ENCODE data around the gene HEATR5A. TPM values are rescaled to one million over a fixed set of nuclear protein-coding genes. Genes with fewer than 3 reads are reported as not detected.
A peak's percentile ranks its signal among the peaks of the same experiment; 100 is the strongest.
"Not testable (repeated sequence)": the region's sequence is repeated elsewhere in the genome, so short reads cannot be mapped to it uniquely, and the experiment has no call there.

The HEATR5A gene
- total RNA-seq, 1 experiment from 2014 or later: 23.1 TPM

- Mint-ChIP-seq H3K27ac (ENCODE audit: low read depth, unreplicated experiment) (no peak overlapping the region), H3K4me3 (ENCODE audit: unreplicated experiment) (no peak overlapping the region), H3K27me3 (ENCODE audit: insufficient read depth, unreplicated experiment) (no peaks in the 10 kb centered on the region), H3K4me1 (ENCODE audit: insufficient read depth, unreplicated experiment) (no peaks in the 10 kb centered on the region), H3K9me3 (ENCODE audit: unreplicated experiment) (no peaks in the 10 kb centered on the region), H3K36me3 (ENCODE audit: insufficient read depth, unreplicated experiment) (peaks cover 43% of the 10 kb centered on the region)
- TF ChIP-seq, protein P1, sequence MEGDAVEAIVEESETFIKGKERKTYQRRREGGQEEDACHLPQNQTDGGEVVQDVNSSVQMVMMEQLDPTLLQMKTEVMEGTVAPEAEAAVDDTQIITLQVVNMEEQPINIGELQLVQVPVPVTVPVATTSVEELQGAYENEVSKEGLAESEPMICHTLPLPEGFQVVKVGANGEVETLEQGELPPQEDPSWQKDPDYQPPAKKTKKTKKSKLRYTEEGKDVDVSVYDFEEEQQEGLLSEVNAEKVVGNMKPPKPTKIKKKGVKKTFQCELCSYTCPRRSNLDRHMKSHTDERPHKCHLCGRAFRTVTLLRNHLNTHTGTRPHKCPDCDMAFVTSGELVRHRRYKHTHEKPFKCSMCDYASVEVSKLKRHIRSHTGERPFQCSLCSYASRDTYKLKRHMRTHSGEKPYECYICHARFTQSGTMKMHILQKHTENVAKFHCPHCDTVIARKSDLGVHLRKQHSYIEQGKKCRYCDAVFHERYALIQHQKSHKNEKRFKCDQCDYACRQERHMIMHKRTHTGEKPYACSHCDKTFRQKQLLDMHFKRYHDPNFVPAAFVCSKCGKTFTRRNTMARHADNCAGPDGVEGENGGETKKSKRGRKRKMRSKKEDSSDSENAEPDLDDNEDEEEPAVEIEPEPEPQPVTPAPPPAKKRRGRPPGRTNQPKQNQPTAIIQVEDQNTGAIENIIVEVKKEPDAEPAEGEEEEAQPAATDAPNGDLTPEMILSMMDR (IDR thresholded peaks at IDR 0.05; ENCODE audit: unreplicated experiment): no peak
- ChIA-PET CTCF (interaction anchor here (0.6 kb wide), 1 partner anchor 267 kb away, joined by 4 read pairs; no protein-coding TSS in a partner anchor), POLR2A (no interaction called here)
- intact Hi-C loops (cut with micrococcal nuclease): no loop called here
- DNase-seq (ENCODE audit: unreplicated experiment): no peak
- no TSS peak for BruUV-seq (replicated peaks)
Observed at GRCh38 chr14:31371646-31372045, 48.7 kb downstream of the HEATR5A start.

DNA sequence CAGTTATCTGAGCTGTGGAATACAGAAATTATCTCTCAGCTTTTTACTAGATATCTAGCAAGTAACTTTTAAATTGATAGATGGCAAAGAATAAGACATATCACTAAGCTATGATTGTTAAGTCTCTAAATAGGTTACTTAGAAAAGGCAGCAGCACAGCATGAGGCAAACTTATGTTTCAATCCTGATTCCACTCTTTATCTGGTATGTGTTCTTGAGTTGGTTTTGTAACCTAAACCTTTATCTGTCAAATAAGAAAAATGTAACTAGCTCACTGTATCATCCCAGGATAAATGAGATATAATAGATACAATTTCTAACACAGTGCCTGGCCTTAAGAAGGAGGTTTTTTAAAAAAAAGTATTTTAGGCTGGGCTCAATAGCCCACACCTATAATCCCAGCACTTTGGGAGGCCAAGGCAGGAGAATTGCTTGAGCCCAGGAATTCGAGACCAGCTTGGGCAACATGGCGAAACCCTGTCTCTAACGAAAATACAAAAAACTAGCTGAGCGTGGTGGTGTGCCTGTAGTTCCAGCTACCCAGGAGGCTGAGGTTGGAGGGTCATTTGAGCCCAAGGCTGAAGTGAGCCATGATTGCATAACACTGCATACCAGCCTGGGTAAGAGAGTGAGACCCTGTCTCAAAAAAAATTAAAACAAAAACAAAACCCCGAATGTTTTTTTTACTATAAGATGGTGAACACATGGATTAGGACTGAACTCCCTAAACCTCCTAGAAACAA is 56.8 kb downstream of the HEATR5A start:
- no peak overlapping the region for H3K4me3 Mint-ChIP-seq (ENCODE audit: unreplicated experiment)
- DNase-seq (ENCODE audit: unreplicated experiment): no peak
- no peaks in the 10 kb centered on the region for H3K9me3 Mint-ChIP-seq (ENCODE audit: unreplicated experiment)
- no TSS peak for BruUV-seq (replicated peaks)
- intact Hi-C loops (cut with micrococcal nuclease): no loop called here
- no peak overlapping the region for H3K27ac Mint-ChIP-seq (ENCODE audit: low read depth, unreplicated experiment)
- peaks cover 6% of the 10 kb centered on the region for H3K4me1 Mint-ChIP-seq (ENCODE audit: insufficient read depth, unreplicated experiment)
- H3K27me3 Mint-ChIP-seq (ENCODE audit: insufficient read depth, unreplicated experiment): no peaks in the 10 kb centered on the region
- peaks cover 21% of the 10 kb centered on the region for H3K36me3 Mint-ChIP-seq (ENCODE audit: insufficient read depth, unreplicated experiment)
- TF ChIP-seq, protein P1 (IDR thresholded peaks at IDR 0.05; ENCODE audit: unreplicated experiment): no peak
- POLR2A ChIA-PET: interaction anchor here (0.6 to 0.7 kb wide), 5 partner anchors 91 to 197 kb away, joined by 3 to 5 read pairs (median 3); no protein-coding TSS in a partner anchor
- CTCF ChIA-PET: interaction anchor here (0.5 to 1.6 kb wide), 7 partner anchors 9 to 182 kb away, joined by 3 to 6 read pairs (median 4); partner anchors contain the start of gene HECTD1

DNA sequence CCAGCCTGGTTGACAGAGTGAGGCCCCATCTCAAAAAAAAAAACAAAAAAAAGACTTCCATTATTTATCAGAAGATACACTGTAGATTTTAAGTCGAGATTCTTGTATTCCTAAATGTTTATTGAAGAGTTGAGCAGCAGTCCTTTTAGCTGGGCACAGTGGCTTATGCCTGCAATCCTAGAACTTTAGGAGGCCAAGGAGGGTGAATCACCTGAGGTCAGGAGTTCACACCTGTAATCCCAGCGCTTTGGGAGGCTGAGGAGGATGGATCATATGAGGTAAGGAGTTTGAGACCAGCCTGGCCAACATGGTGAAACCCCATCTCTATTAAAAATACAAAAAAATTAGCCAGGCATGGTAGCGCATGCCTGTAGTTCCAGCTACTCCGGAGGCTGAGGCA is 57.6 kb downstream of the HEATR5A start:
- H3K9me3 Mint-ChIP-seq (ENCODE audit: unreplicated experiment): no peaks in the 10 kb centered on the region
- peak; percentile 17 for DNase-seq (ENCODE audit: unreplicated experiment)
- H3K4me3 Mint-ChIP-seq (ENCODE audit: unreplicated experiment): no peak overlapping the region
- H3K27me3 Mint-ChIP-seq (ENCODE audit: insufficient read depth, unreplicated experiment): no peaks in the 10 kb centered on the region
- intact Hi-C loops (cut with micrococcal nuclease): no loop called here
- ChIA-PET CTCF (interaction anchor here (0.6 to 1.6 kb wide), 5 partner anchors 16 to 181 kb away, joined by 3 to 4 read pairs (median 4); partner anchors contain the start of gene HECTD1), POLR2A (interaction anchor here (0.6 kb wide), 1 partner anchor 198 kb away, joined by 3 read pairs; no protein-coding TSS in a partner anchor)
- H3K27ac Mint-ChIP-seq (ENCODE audit: low read depth, unreplicated experiment): peak overlapping the region; percentile 54
- peaks cover 6% of the 10 kb centered on the region for H3K4me1 Mint-ChIP-seq (ENCODE audit: insufficient read depth, unreplicated experiment)
- H3K36me3 Mint-ChIP-seq (ENCODE audit: insufficient read depth, unreplicated experiment): peaks cover 21% of the 10 kb centered on the region
- no TSS peak for BruUV-seq (replicated peaks)
- TF ChIP-seq, protein P1 (IDR thresholded peaks at IDR 0.05; ENCODE audit: unreplicated experiment): no peak

DNA sequence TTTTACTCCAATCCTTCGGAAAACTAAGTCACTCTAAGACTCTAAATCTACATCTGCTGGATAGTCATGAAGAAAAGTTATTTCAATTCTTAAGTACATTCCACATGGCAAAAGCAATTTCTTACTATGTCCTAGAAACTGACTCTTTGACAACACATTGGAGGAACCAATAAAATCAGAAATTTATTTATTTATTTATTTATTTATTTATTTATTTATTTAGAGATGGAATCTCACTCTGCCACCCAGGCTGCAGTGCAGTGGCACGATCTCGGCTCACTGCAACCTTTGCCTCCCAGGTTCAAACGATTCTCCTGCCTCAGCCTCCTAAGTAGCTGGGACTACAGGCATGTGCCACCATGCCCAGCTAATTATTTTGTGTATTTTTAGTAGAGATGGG is 58.6 kb downstream of the HEATR5A start:
- CTCF ChIA-PET; POLR2A ChIA-PET; BruUV-seq (replicated peaks); H3K27me3 Mint-ChIP-seq (ENCODE audit: insufficient read depth, unreplicated experiment); DNase-seq (ENCODE audit: unreplicated experiment); H3K4me3 Mint-ChIP-seq (ENCODE audit: unreplicated experiment); intact Hi-C loops (cut with micrococcal nuclease); H3K9me3 Mint-ChIP-seq (ENCODE audit: unreplicated experiment); H3K27ac Mint-ChIP-seq (ENCODE audit: low read depth, unreplicated experiment); H3K4me1 Mint-ChIP-seq (ENCODE audit: insufficient read depth, unreplicated experiment): not testable (repeated sequence)
- peaks cover 21% of the 10 kb centered on the region for H3K36me3 Mint-ChIP-seq (ENCODE audit: insufficient read depth, unreplicated experiment)
